ENCODE measurements around the gene DENND1B. TPM values are rescaled to one million over a fixed set of nuclear protein-coding genes. Genes with fewer than 3 reads are reported as not detected.
"Not testable (repeated sequence)": the region's sequence is repeated elsewhere in the genome, so short reads cannot be mapped to it uniquely, and the experiment has no call there.

DENND1B gene
- total and polyA plus RNA-seq, 9 donors = 3.1 to 8.9 (median 4.7) TPM

DNA sequence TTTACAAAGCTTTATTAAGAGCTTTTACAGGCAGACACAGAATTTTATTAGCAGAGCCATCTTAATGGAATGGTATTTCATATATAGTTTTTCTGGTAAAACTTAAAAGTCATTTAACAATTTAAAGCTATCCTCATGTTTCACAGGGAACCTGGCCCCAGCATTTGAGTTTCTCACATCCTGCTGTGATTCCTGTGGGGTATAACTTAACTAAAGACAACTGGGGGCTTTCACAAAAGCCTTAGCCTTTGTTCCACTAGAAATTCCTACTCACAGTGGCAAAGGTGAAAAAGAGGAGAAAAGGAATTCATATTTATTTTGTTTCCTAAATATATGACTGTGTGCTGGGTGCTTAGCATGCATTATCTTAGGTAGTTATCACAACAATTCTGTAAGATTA, 233.9 kb downstream of the DENND1B start:
- DNase-seq = no peak
- Histone ChIP-seq H3K9me3 (replicated peaks; ENCODE audit: control insufficient read depth, low read depth, low read length) (no peaks in the 10 kb centered on the region), H3K36me3 (ENCODE audit: control insufficient read depth, insufficient read depth, low read length) (no peaks in the 10 kb centered on the region), H3K4me3 (ENCODE audit: low read length) (no peak overlapping the region), H3K27ac (ENCODE audit: low read length) (no peak overlapping the region), H3K27me3 (ENCODE audit: control insufficient read depth, insufficient read depth, low read length) (no peaks in the 10 kb centered on the region), H3K4me1 (ENCODE audit: control insufficient read depth, insufficient read depth, low read length) (no peaks in the 10 kb centered on the region)

DNA sequence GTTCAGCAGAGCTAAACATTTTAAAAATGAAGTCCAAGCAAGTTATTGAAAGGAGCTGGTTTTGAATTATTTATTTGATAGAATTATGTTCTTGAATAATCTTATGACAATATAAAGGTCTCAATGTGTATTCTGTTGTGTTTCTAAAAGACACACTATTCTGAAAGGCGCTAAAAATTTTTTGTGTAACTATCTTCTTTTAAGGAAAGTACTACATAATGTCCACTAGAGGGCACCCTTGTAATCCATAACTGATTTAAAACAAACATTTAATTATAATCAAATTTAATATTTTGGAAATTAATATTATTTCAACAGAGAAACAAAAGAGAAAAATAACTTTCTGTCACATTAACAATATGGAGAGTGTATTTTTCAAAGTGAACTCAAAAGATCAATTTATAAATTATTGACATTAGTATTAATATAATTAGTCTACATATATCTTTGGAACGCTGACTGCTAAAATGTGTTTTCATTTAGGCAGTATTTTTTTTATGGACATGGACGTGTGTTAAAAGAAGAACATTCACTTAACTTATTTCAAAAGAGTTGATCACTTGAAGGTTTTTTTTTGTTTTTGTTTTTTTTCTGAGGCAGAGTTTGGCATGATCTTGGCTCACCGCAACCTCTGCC, 248.4 kb downstream of the DENND1B start:
- Histone ChIP-seq H3K36me3 (ENCODE audit: control insufficient read depth, insufficient read depth, low read length) (no peaks in the 10 kb centered on the region), H3K9me3 (replicated peaks; ENCODE audit: control insufficient read depth, low read depth, low read length) (no peaks in the 10 kb centered on the region), H3K27me3 (ENCODE audit: control insufficient read depth, insufficient read depth, low read length) (no peaks in the 10 kb centered on the region), H3K4me1 (ENCODE audit: control insufficient read depth, insufficient read depth, low read length) (no peaks in the 10 kb centered on the region), H3K27ac (ENCODE audit: low read length) (no peak overlapping the region), H3K4me3 (ENCODE audit: low read length) (no peak overlapping the region)
- no CpG with 5 or more reads among the region's 4 CpGs for WGBS (ENCODE audit: insufficient coverage)
- DNase-seq = peak; percentile 30

- no CpG with 5 or more reads among the region's 2 CpGs for WGBS (ENCODE audit: insufficient coverage)
- no peak for DNase-seq
Measured at GRCh38 chr1:197521118-197521739, 254.1 kb downstream of the DENND1B start.

GRCh38 chr1:197519741-197520334, 255.4 kb downstream of the DENND1B start:
- Histone ChIP-seq H3K36me3 (ENCODE audit: control insufficient read depth, insufficient read depth, low read length) (no peaks in the 10 kb centered on the region), H3K27me3 (ENCODE audit: control insufficient read depth, insufficient read depth, low read length) (no peaks in the 10 kb centered on the region), H3K9me3 (replicated peaks; ENCODE audit: control insufficient read depth, low read depth, low read length) (no peaks in the 10 kb centered on the region), H3K27ac (ENCODE audit: low read length) (no peak overlapping the region), H3K4me1 (ENCODE audit: control insufficient read depth, insufficient read depth, low read length) (no peaks in the 10 kb centered on the region), H3K4me3 (ENCODE audit: low read length) (no peak overlapping the region)
- no CpG with 5 or more reads among the region's 1 CpG for WGBS (ENCODE audit: insufficient coverage)
- DNase-seq = no peak

More at GRCh38 chr1:197521118-197521739, 254.1 kb downstream of the DENND1B start:
- Histone ChIP-seq H3K27me3 (ENCODE audit: control insufficient read depth, insufficient read depth, low read length) (no peaks in the 10 kb centered on the region), H3K4me1 (ENCODE audit: control insufficient read depth, insufficient read depth, low read length) (no peaks in the 10 kb centered on the region), H3K9me3 (replicated peaks; ENCODE audit: control insufficient read depth, low read depth, low read length) (no peaks in the 10 kb centered on the region), H3K36me3 (ENCODE audit: control insufficient read depth, insufficient read depth, low read length) (no peaks in the 10 kb centered on the region), H3K27ac (ENCODE audit: low read length) (no peak overlapping the region), H3K4me3 (ENCODE audit: low read length) (no peak overlapping the region)

DNA sequence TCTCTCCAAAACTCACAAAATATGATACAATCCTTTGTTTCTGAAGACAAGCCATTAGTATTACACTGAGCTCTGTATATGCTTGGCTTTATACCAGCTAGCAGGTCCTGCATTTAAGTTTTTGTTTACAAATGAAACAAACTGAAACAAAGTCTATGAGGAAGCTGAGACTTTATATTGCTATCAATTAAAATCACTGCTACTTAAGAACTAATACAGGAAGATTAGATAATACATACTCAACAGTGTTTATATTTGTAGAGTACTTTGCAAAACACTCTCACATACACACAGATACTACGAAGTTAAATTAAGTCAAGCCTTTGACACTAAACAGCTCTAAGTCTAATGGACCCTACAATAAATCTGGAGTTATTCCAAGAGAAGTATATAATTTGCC, 259.9 kb downstream of the DENND1B start:
- H3K27me3 ChIP-seq (ENCODE audit: control insufficient read depth, insufficient read depth, low read length) = no peaks in the 10 kb centered on the region
- H3K9me3 ChIP-seq (replicated peaks; ENCODE audit: control insufficient read depth, low read depth, low read length) = no peaks in the 10 kb centered on the region
- H3K4me3 ChIP-seq (ENCODE audit: low read length) = no peak overlapping the region
- H3K36me3 ChIP-seq (ENCODE audit: control insufficient read depth, insufficient read depth, low read length) = peaks cover 3% of the 10 kb centered on the region
- no CpG with 5 or more reads among the region's 1 CpG for WGBS (ENCODE audit: insufficient coverage)
- no peak for DNase-seq
- H3K4me1 ChIP-seq (ENCODE audit: control insufficient read depth, insufficient read depth, low read length) = no peaks in the 10 kb centered on the region
- H3K27ac ChIP-seq (ENCODE audit: low read length) = no peak overlapping the region

DNA sequence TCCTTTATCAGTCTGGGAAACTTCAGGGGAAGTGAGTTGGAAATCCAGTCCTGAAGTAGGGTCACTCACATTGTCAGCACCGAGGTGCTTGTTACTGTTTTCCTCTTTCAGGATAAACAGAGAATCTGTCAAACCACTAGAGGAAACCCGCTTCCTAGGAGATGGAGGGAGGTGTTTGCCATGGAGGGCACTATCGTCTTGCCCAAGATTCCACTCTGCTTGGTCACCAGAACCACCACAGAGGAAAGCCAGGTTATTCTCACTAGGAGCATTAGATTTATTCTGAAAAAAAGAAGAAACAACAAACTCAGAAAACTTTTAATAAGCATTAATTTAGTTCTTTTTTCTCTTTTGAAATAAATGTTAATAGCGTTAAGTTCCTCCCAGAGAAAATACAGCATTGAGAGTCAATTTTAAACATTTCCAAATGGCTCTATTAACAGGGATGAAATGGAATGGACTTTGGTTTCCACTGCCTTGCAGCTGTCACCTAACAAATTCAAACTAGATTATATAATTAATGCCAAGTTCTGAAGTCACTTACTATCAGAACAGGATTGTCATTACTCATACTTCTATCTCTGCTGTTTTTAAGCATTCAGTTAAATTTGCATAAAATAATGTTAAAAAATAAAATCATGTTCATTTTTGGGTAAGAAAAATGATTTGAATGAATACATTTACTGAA, 264.4 kb downstream of the DENND1B start:
- no CpG with 5 or more reads among the region's 4 CpGs for WGBS (ENCODE audit: insufficient coverage)
- H3K36me3 ChIP-seq (ENCODE audit: control insufficient read depth, insufficient read depth, low read length) = peaks cover 3% of the 10 kb centered on the region

GRCh38 chr1:197496722-197497121, 278.6 kb downstream of the DENND1B start:
- Histone ChIP-seq H3K9me3 (replicated peaks; ENCODE audit: control insufficient read depth, low read depth, low read length) (no peaks in the 10 kb centered on the region), H3K27ac (ENCODE audit: low read length) (no peak overlapping the region), H3K4me1 (ENCODE audit: control insufficient read depth, insufficient read depth, low read length) (no peaks in the 10 kb centered on the region), H3K27me3 (ENCODE audit: control insufficient read depth, insufficient read depth, low read length) (no peaks in the 10 kb centered on the region), H3K36me3 (ENCODE audit: control insufficient read depth, insufficient read depth, low read length) (no peaks in the 10 kb centered on the region), H3K4me3 (ENCODE audit: low read length) (no peak overlapping the region)
- 78% methylated on average over 5 of the region's 10 CpGs for WGBS (ENCODE audit: insufficient coverage)
- DNase-seq = no peak

More for the DNA sequence above, 264.4 kb downstream of the DENND1B start:
- Histone ChIP-seq H3K27ac (ENCODE audit: low read length) (no peak overlapping the region), H3K4me3 (ENCODE audit: low read length) (no peak overlapping the region), H3K9me3 (replicated peaks; ENCODE audit: control insufficient read depth, low read depth, low read length) (no peaks in the 10 kb centered on the region), H3K27me3 (ENCODE audit: control insufficient read depth, insufficient read depth, low read length) (no peaks in the 10 kb centered on the region), H3K4me1 (ENCODE audit: control insufficient read depth, insufficient read depth, low read length) (no peaks in the 10 kb centered on the region)
- no peak for DNase-seq

GRCh38 chr1:197491505-197491904, 283.8 kb downstream of the DENND1B start:
- not testable (repeated sequence) for H3K36me3 ChIP-seq (ENCODE audit: control insufficient read depth, insufficient read depth, low read length); H3K4me3 ChIP-seq (ENCODE audit: low read length); H3K4me1 ChIP-seq (ENCODE audit: control insufficient read depth, insufficient read depth, low read length); H3K9me3 ChIP-seq (replicated peaks; ENCODE audit: control insufficient read depth, low read depth, low read length); DNase-seq; H3K27me3 ChIP-seq (ENCODE audit: control insufficient read depth, insufficient read depth, low read length); H3K27ac ChIP-seq (ENCODE audit: low read length)
- WGBS (ENCODE audit: insufficient coverage) = no CpG with 5 or more reads among the region's 1 CpG

- WGBS (ENCODE audit: insufficient coverage) = no CpG with 5 or more reads among the region's 2 CpGs
- DNase-seq = peak; percentile 47
- no peak overlapping the region for H3K4me3 ChIP-seq (ENCODE audit: low read length)
- H3K4me1 ChIP-seq (ENCODE audit: control insufficient read depth, insufficient read depth, low read length) = peaks cover 5% of the 10 kb centered on the region
- no peak overlapping the region for H3K27ac ChIP-seq (ENCODE audit: low read length)
- no peaks in the 10 kb centered on the region for H3K36me3 ChIP-seq (ENCODE audit: control insufficient read depth, insufficient read depth, low read length)
- H3K27me3 ChIP-seq (ENCODE audit: control insufficient read depth, insufficient read depth, low read length) = no peaks in the 10 kb centered on the region
- no peaks in the 10 kb centered on the region for H3K9me3 ChIP-seq (replicated peaks; ENCODE audit: control insufficient read depth, low read depth, low read length)
Measured at GRCh38 chr1:197486946-197487345, 288.3 kb downstream of the DENND1B start.

DNA sequence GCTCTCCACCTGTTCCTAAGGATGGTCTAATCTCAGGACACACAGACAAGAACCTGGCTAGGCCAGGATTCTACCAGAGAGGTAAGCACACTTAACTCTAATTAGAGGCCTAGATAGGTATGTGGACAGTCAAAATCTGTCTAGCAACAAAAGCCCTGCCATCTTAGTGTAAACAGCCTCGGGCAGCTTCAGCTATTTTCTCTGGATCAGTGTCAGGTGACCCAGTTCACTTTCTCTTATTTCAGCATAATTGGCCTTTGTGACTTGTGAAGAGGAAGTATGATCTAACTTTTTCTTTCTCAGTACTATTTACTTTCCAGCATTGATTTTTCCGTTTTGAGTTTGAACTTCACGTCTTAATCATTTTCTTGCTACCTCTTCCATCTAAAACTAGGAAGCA, 289.5 kb downstream of the DENND1B start:
- Histone ChIP-seq H3K4me3 (ENCODE audit: low read length) (no peak overlapping the region), H3K36me3 (ENCODE audit: control insufficient read depth, insufficient read depth, low read length) (no peaks in the 10 kb centered on the region), H3K9me3 (replicated peaks; ENCODE audit: control insufficient read depth, low read depth, low read length) (no peaks in the 10 kb centered on the region), H3K27me3 (ENCODE audit: control insufficient read depth, insufficient read depth, low read length) (no peaks in the 10 kb centered on the region), H3K4me1 (ENCODE audit: control insufficient read depth, insufficient read depth, low read length) (peaks cover 5% of the 10 kb centered on the region), H3K27ac (ENCODE audit: low read length) (no peak overlapping the region)
- WGBS (ENCODE audit: insufficient coverage) = no CpG with 5 or more reads among the region's 3 CpGs
- DNase-seq = no peak
